Liver (tissue), 3 donors: ENCODE data around the gene PSMC3.

ENCODE experiments used
- FOXA1 ChIP-seq: IDR thresholded peaks from 2 replicates; pipeline ENCODE4 v1.6.1; 2016; ENCODE audit warnings: antibody characterized with exemption
- GABPA ChIP-seq, 2 donors: IDR thresholded peaks in 1 of 2; conservative IDR thresholded peaks in 1 of 2; 2 replicates each; pipeline ENCODE4 v1.6.1; 2016; ENCODE audit warnings: antibody characterized with exemption in 2 of 2, mild to moderate bottlenecking in 1 of 2, moderate library complexity in 1 of 2
- HNF4A ChIP-seq, 2 donors: conservative IDR thresholded peaks; 2 replicates each; pipeline ENCODE4 v1.6.1; 2016; ENCODE audit warnings: antibody characterized with exemption in 2 of 2, mild to moderate bottlenecking in 2 of 2
- RAD21 ChIP-seq, 2 donors: IDR thresholded peaks; 2 replicates each; pipeline ENCODE4 v1.6.1; 2016; ENCODE audit warnings: antibody characterized with exemption in 2 of 2, mild to moderate bottlenecking in 2 of 2
- SP1 ChIP-seq: IDR thresholded peaks from 2 replicates; pipeline ENCODE4 v1.6.1; 2018; ENCODE audit warnings: antibody characterized with exemption, mild to moderate bottlenecking
- TAF1 ChIP-seq: conservative IDR thresholded peaks from 2 replicates; pipeline ENCODE4 v1.6.1; 2016; ENCODE audit warnings: antibody characterized with exemption, mild to moderate bottlenecking
- YY1 ChIP-seq: IDR thresholded peaks from 2 replicates; pipeline ENCODE4 v1.6.1; 2016; ENCODE audit warnings: antibody characterized with exemption, mild to moderate bottlenecking
- TF ChIP-seq, protein P1 (sequence below): fragments of 150-350 bp; IDR thresholded peaks from 2 replicates; pipeline ENCODE4 v1.5.1; 2017; ENCODE audit warnings: improper control_type of control experiment, low read depth, low read length; ENCODE audit not compliant: missing input control
- TF ChIP-seq, protein P2 (sequence below): IDR thresholded peaks from 2 replicates; pipeline ENCODE4 v1.6.1; 2016; ENCODE audit warnings: antibody characterized with exemption
- donor health status: healthy.
- donor health status: healthy.

DNA sequence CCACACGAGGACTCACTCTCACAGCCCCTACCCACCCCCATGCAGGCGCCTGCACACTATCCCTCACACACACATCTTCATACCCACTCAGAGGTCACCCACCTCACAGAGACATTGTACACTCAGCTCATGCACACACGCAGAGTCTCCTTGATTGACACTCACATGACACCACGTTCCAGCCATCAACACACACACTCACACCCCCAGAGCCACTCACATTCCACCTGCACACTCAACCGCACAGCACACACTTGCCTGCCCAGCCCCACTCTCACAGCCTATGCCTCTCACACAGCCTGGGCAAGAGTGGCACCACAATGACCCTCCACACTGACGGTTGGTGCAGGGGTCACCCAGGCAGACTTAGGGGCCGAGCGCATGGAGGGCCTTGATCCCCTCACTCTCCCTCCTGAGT lies 50.1 kb downstream of the PSMC3 start:
- TF ChIP-seq YY1 (no peak), GABPA (IDR thresholded peaks at IDR 0.05 in 1 of 2, conservative IDR thresholded peaks at IDR 0.05 in 1 of 2) (no peak), TAF1 (no peak), SP1 (no peak), HNF4A (conservative IDR thresholded peaks at IDR 0.05) (no peak), FOXA1 (no peak), RAD21 (IDR thresholded peaks at IDR 0.05) (no peak)
- TF ChIP-seq, protein P1, sequence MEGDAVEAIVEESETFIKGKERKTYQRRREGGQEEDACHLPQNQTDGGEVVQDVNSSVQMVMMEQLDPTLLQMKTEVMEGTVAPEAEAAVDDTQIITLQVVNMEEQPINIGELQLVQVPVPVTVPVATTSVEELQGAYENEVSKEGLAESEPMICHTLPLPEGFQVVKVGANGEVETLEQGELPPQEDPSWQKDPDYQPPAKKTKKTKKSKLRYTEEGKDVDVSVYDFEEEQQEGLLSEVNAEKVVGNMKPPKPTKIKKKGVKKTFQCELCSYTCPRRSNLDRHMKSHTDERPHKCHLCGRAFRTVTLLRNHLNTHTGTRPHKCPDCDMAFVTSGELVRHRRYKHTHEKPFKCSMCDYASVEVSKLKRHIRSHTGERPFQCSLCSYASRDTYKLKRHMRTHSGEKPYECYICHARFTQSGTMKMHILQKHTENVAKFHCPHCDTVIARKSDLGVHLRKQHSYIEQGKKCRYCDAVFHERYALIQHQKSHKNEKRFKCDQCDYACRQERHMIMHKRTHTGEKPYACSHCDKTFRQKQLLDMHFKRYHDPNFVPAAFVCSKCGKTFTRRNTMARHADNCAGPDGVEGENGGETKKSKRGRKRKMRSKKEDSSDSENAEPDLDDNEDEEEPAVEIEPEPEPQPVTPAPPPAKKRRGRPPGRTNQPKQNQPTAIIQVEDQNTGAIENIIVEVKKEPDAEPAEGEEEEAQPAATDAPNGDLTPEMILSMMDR: no peak
- TF ChIP-seq, protein P2, sequence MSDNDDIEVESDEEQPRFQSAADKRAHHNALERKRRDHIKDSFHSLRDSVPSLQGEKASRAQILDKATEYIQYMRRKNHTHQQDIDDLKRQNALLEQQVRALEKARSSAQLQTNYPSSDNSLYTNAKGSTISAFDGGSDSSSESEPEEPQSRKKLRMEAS: no peak
